Gastroesophageal sphincter (tissue), 4 donors: ENCODE measurements around the gene EIF2D. TPM values are rescaled to one million over a fixed set of nuclear protein-coding genes. Genes with fewer than 3 reads are reported as not detected.

Experiments used
- ATAC-seq: fragments of 150-250 bp; one replicate; pipeline ENCODE4 v1.9.1; 2016; ENCODE audit warnings: mild to moderate bottlenecking, moderate library complexity
- H3K27ac ChIP-seq, 4 donors: fragments of 200-600 bp; sonication (generic) in 3 of 4; 1 replicate in 3 of 4; 2 replicates in 1 of 4; pipeline ENCODE4 v1.5.1; 2016 to 2019
- H3K27me3 ChIP-seq: fragments of 200-600 bp; sonication (generic); one replicate; pipeline ENCODE4 v1.5.1; 2019
- H3K36me3 ChIP-seq, 2 donors: fragments of 200-600 bp; sonication (generic); one replicate each; pipeline ENCODE4 v1.5.1; 2019; ENCODE audit warnings: control low read depth in 1 of 2
- H3K4me1 ChIP-seq, 3 donors: fragments of 200-600 bp; sonication (generic); 1 replicate in 2 of 3; 2 replicates in 1 of 3; pipeline ENCODE4 v1.5.1; 2016 to 2019; ENCODE audit warnings: control low read depth in 2 of 3
- H3K4me3 ChIP-seq, 2 donors: fragments of 200-600 bp; sonication (generic); one replicate each; pipeline ENCODE4 v1.5.1; 2019; ENCODE audit warnings: mild to moderate bottlenecking in 1 of 2, moderate library complexity in 1 of 2
- H3K9me3 ChIP-seq, 3 donors: fragments of 200-600 bp; sonication (generic); one replicate each; pipeline ENCODE4 v1.5.1; 2017 to 2019; ENCODE audit warnings: control low read depth in 2 of 3
- CTCF ChIP-seq, 4 experiments: fragments of 200-600 bp in 2 of 4; fragments of 450-650 bp in 2 of 4; sonication (generic) in 1 of 4; IDR thresholded peaks; one replicate each; pipeline ENCODE4 v1.5.1; 2017 to 2019; ENCODE audit warnings: antibody characterized with exemption in 4 of 4, mild to moderate bottlenecking in 2 of 4, moderate library complexity in 2 of 4
- EP300 ChIP-seq: sonication (generic); formaldehyde crosslinking; IDR thresholded peaks from one replicate; pipeline ENCODE4 v1.6.1; 2017; ENCODE audit warnings: antibody characterized with exemption, mild to moderate bottlenecking
- POLR2A ChIP-seq, 2 donors: fragments of 450-650 bp; IDR thresholded peaks; one replicate each; pipeline ENCODE4 v1.6.1; 2017; ENCODE audit warnings: antibody characterized with exemption in 2 of 2, mild to moderate bottlenecking in 2 of 2, moderate library complexity in 1 of 2
- POLR2AphosphoS5 ChIP-seq: sonication (generic); formaldehyde crosslinking; IDR thresholded peaks from one replicate; pipeline ENCODE4 v1.6.1; 2017; ENCODE audit warnings: antibody characterized with exemption
- WGBS, 2 donors: methylation state at CpG; one replicate each; pipeline ENCODE4 v1.1.5; 2018; ENCODE audit warnings: low coverage in 1 of 2; 5-methylcytosine and 5-hydroxymethylcytosine counted together
- total RNA-seq, 4 donors: library from RNA; depleted of rRNA; stranded (reverse); fragments of >200 nt; gene quantifications; one replicate each; pipeline ENCODE4 v1.1.0, GENCODE V29; 2016

The EIF2D gene
- total RNA-seq = 10 to 100 TPM; 43.7 to 60.1 (median 52.6) TPM

- peak within 1 kb of the TSS; percentile 54 to 88 (median 85) for H3K27ac ChIP-seq
- WGBS, 2 donors = 0% methylated on average over 9 to 11 of the region's 48 CpGs
- TF ChIP-seq POLR2A (IDR thresholded peaks at IDR 0.05) (peak; percentile 57 to 60), POLR2AphosphoS5 (peak; percentile 75), CTCF (IDR thresholded peaks at IDR 0.05) (peak; percentile 98 to 99 (median 98)), EP300 (no peak)
- peak within 1 kb of the TSS; percentile 77 to 79 for H3K4me3 ChIP-seq
- H3K27me3 ChIP-seq = no peaks in the 10 kb centered on the region
- peaks cover 0 to 37% of the 10 kb centered on the region in 2 donors for H3K36me3 ChIP-seq
- H3K9me3 ChIP-seq = no peaks in the 10 kb centered on the region
- H3K4me1 ChIP-seq = peaks cover 3 to 24% (median 7%) of the 10 kb centered on the region in 3 donors
- ATAC-seq = peak; percentile 100
Observed at GRCh38 chr1:206612129-206612876, at the start of gene EIF2D. TSS of gene EIF2D (minus strand) at chr1:206612465. CDS start at chr1:206612342, 123 bp downstream.

GRCh38 chr1:206661161-206661820 lies 49.0 kb upstream of the EIF2D start:
- H3K9me3 ChIP-seq = no peaks in the 10 kb centered on the region
- H3K27me3 ChIP-seq = peaks cover 6% of the 10 kb centered on the region

GRCh38 chr1:206660136-206660535 lies 47.9 kb upstream of the EIF2D start:
- Histone ChIP-seq H3K9me3 (no peaks in the 10 kb centered on the region), H3K4me1 (peaks cover 0 to 40% (median 11%) of the 10 kb centered on the region in 3 donors), H3K27me3 (peaks cover 6% of the 10 kb centered on the region), H3K4me3 (no peak overlapping the region), H3K27ac (no peak overlapping the region), H3K36me3 (no peaks in the 10 kb centered on the region)
- ATAC-seq = no peak
- TF ChIP-seq POLR2AphosphoS5 = no peak
- no peak for TF ChIP-seq POLR2A (IDR thresholded peaks at IDR 0.05)
- TF ChIP-seq CTCF (IDR thresholded peaks at IDR 0.05) = no peak
- TF ChIP-seq EP300 = no peak
- 83 to 94% methylated on average over 1 to 2 of the region's 4 CpGs for whole genome bisulfite sequencing, 2 donors

More at GRCh38 chr1:206661161-206661820, 49.0 kb upstream of the EIF2D start:
- Histone ChIP-seq H3K4me1 (peaks cover 0 to 34% (median 11%) of the 10 kb centered on the region in 3 donors), H3K4me3 (no peak overlapping the region), H3K36me3 (no peaks in the 10 kb centered on the region), H3K27ac (no peak overlapping the region)
- 80 to 82% methylated on average over 6 to 8 of the region's 11 CpGs for WGBS, 2 donors
- no peak for TF ChIP-seq POLR2AphosphoS5
- no peak for ATAC-seq

GRCh38 chr1:206658981-206659273 lies 46.7 kb upstream of the EIF2D start:
- Histone ChIP-seq H3K4me3 (no peak overlapping the region), H3K27me3 (peaks cover 6% of the 10 kb centered on the region), H3K4me1 (peaks cover 0 to 42% (median 6%) of the 10 kb centered on the region in 3 donors), H3K27ac (no peak overlapping the region), H3K9me3 (no peaks in the 10 kb centered on the region), H3K36me3 (no peaks in the 10 kb centered on the region)
- ATAC-seq = no peak
- WGBS, 2 donors = 69 to 83% methylated on average over 2 to 3 of the region's 7 CpGs
- no peak for TF ChIP-seq POLR2AphosphoS5
- TF ChIP-seq EP300 = no peak
- TF ChIP-seq POLR2A (IDR thresholded peaks at IDR 0.05) = no peak
- TF ChIP-seq CTCF (IDR thresholded peaks at IDR 0.05) = no peak

- 30 to 38% methylated on average over 11 to 19 of the region's 22 CpGs for WGBS, 2 donors
- Histone ChIP-seq H3K27ac (no peak overlapping the region), H3K9me3 (no peaks in the 10 kb centered on the region), H3K36me3 (no peaks in the 10 kb centered on the region), H3K27me3 (peaks cover 6% of the 10 kb centered on the region), H3K4me3 (no peak overlapping the region), H3K4me1 (peaks cover 0 to 37% (median under 1%) of the 10 kb centered on the region in 3 donors)
- ATAC-seq = no peak
- no peak for TF ChIP-seq EP300
- peak in 3 of 4 experiments; percentile 22 to 67 (median 26) for TF ChIP-seq CTCF (IDR thresholded peaks at IDR 0.05)
Observed at GRCh38 chr1:206658264-206658980, 46.2 kb upstream of the EIF2D start.
